Measurements from ENCODE around the gene OOSP4B.
"Not testable (repeated sequence)": the region's sequence is repeated elsewhere in the genome, so short reads cannot be mapped to it uniquely, and the experiment has no call there.

Gene OOSP4B

DNA sequence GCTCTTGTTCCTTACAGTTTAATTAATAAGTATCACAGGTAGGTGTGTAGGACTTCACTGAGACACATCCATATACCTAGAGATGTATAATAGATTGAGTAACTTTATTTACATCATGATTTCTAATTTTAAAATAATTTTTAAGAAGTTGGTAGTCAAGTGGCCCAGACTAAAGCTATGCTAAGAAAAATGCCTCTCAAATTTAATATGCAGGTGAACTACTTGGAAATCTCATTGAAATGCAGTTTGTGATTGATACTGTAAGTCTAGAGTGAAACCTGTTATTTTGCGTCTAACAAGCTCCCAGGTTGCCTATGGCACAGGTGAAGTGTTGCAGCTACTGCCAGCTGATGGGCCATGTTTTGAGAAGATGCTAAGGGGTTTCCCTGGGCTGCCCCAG is at the start of gene OOSP4B:
Gene OOSP4B, plus strand, starts transcription at position 301 of the 400 bp plus-strand sequence.
- DNase-seq: no peak

DNA sequence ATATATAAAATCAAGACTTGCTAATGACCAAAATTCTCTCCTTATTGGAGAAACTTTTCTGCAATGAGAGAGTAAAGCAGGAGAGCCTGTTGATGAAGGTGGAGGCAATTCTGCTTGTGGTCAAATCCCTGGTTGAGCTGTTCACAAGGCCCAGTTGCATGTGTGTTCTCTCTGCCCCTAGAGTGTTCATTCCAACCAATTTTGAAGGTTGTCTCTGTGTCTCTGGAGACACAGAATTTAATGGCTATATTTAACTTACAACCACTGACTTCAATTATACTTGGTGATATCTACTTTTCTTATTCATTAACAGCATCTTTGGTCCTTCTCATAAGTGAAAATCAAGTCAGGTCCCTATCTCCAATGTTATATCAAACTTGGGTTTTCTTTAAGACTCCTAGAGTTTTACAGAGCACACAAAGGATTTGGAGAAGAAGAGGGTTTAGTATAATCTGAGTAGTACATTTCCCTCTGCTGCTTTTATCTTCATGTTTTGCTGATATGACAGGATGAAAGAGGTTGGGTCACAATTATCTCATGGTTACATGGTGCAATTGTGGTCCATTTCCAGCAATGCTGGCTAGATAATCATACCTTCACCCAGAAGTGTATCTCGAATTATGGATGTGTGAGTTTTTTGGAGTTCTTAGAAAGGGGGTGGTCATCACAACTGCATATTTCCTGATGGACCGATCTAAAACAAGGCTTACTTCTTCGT is 49.1 kb upstream of the OOSP4B start:
- no peak for DNase-seq

DNA sequence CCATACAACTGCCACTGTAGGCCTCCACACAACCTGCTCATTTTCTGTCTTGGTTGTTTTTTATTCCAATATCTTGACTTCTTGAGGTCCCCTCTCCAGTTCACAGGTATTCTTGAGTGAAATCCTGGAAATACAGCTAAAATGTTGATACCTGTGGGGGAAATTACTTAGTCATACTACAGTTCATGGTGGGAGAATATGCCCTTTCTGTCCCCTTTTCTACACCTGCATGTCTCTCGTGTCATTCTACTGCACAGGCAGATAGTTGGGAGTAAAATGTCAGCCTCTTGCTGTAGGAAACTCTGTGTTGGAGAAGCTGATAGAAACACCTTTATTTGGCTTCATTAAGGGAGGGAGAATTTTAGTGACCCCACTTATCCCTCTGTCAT is 48.6 kb upstream of the OOSP4B start:
- DNase-seq: no peak

DNA sequence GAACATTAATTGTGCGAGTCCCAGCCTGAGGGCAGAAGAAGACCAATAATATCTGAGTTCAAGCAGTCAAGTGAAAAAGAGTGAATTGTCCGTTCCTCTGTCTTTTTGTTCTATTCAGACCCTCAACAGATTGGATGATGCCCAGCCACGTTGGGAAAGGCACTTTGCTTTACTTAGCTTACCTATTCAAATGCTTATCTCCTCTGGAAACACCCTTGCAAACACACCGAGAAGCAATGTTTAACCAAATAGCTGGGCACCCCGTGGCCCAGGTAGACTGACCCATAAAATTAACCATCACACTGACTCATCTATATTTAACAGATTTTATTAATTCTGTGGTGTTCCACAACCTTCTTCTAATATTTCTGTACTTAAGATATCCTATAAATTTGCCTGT is 43.9 kb upstream of the OOSP4B start:
- DNase-seq: no peak

DNA sequence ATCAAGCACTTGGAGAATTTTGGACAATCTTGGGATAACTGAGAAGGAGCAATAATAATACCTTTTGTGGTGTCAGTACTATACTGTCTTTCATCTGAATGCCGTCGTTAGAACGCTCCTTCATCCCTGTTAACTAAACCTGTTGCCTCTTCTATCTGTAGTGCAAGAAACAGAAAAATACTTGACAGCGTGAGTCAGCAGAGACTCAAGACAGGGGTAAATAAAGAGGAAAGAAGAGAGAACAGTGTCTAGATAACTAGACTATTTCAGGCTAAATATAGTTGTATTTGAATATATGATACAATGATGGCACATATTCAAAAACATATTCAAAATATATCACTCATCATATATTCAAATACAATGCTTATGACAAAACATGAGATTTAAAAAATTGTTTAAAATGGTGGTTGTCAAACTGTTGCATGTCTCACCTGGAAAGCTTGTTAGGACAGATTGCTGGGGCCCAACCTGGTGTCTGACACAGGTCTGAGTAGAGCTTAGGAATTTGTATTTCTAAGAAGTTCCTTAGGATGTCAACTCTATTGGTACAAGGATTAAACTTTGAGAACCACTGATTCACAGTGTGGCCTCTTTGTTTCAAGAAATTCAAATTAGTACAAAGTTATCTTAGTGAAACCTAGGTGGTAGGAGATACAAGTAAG is 35.7 kb upstream of the OOSP4B start:
- no peak for DNase-seq

DNA sequence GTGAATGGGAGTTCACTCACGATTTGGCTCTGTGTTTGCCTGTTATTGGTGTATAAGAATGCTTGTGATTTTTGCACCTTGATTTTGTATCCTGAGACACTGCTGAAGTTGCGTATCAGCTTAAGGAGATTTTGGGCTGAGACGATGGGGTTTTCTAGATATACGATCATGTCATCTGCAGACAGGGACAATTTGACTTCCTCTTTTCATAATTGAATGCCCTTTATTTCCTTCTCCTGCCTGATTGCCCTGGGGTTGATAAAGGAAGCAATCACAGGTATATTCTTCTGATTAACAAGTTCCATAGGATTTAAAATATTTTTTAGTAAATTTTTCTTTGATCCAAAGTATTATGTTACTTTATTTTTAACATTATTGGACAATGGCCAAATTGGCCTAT is 34.9 kb upstream of the OOSP4B start:
- DNase-seq: not testable (repeated sequence)

DNA sequence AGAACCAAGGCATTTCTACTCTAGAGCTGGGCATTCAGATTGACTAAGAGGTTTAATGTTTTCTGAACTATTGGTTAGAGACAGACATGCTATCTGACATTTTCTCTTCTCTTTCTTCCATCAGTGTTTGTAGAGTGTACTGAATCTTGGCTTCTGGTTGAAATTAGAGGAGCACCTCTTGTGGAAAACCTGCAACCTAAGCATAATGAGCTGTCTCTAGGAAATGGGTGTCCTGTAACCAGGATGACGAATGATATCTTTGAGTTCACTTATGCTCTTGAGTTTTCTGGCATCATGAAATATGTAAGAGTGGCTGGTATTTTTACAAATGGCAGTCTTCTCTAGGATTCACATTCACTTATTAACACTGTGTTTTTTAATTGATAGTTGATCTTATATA is 33.8 kb upstream of the OOSP4B start:
- DNase-seq: no peak

DNA sequence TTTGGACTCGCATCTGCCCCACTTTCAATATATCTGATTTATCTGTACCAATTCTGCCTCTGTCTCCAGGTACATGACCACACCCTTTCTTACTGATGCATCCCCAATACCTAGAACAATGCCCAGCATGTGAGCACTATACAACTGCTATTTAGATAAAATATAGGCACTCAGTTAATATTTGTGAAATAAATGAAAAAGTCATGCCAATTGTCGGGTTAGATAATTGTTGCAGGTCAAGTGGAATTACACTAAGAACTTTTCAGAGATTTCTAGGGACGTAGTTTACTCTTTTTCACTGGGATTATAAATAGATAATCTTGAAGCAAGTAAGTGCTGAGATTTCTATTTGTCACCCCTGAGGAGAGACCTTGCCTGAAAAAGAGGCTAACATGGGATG is 32.6 kb upstream of the OOSP4B start:
- DNase-seq: no peak

DNA sequence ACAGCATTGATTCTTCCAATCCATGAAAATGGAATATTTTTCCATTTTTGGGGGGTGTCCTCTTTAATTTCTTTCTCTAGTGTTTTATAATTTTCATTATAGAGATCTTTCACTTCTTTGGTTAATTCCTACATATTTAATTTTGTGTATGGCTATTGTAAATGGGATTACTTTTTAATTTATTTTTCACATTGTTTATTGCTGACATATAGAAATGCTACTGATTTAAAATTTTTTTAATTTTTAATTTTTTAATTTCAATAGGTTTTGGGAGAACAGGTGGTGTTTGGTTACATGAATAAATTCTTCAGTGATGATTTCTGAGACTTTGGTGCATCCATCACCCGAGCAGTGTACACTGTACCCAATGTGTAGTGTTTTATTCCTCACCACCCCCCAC is 26.6 kb upstream of the OOSP4B start:
- no peak for DNase-seq

DNA sequence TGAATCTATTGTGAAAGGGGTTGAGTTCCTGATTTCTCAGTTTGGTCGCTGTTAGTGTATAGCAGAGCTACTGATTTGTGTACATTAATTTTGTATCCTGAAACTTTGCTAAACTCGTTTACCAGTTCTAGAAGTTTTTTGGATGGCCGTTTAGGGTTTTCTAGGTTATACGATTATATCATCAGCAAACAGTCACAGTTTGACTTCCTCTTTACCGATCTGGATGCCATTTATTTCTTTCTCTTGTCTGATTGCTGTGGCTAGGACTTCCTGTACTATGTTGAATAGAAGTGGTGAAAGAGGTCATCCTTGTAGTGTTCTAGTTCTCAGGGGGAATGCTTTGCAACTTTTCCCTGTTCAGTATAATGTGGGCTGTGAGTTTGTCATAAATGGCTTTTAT is 24.6 kb upstream of the OOSP4B start:
- DNase-seq: no peak

DNA sequence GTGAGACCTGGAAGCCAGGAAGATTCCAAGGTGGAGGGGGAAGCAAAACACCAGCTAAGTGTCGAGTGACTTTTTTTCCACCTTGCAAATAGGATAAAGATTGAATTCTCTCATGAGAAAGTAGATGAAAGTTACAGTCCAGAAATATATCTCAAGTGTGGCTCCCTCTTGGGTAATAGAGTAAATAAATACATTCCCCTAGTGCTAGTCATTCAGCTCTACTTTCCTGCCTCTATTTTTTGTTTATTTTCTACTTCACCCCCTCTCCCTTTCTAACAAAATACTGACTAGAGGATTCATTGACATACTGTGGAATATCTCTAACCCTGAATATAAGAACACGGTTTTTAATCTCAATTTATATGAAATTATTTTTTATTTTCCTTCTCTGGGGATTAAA is 19.2 kb upstream of the OOSP4B start:
- DNase-seq: no peak

DNA sequence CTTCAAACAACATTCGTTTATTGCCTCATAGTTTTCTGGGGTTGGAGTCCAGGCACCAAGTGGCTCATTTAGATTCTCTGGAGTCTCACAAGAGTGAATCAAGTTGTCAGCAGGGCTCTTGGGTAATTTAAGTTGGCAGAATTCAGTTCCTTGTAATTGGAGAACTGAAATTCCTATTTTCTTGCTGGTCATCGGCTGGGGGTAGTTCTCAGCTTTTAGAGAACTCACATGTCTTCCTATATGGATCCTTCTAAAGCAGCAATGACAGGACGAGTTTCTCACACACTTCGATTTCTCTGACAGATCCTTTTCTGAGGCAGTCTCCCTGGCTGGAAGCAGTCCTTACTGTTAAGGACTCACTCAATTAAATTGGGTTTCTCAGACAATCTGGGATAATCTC is 17.3 kb upstream of the OOSP4B start:
- no peak for DNase-seq

DNA sequence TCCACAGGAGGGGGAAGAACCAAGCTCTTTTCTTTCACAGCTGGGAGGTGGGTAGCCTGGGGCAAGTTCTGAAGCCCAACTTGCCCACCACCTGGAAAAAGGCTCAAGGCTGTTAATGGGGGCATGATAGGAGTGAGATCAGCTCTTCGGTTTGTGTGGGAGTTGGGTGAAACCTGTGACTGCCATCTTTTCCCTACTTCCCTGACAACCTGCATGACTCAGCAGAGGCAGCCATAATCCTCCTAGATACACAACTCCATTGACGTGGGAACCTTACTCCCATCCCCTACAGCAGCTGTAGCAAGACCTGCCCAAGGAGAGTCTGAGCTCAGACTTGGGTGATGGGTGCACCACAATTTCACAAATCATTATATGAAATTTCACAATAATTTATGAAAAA is 13.3 kb upstream of the OOSP4B start:
- DNase-seq: no peak

DNA sequence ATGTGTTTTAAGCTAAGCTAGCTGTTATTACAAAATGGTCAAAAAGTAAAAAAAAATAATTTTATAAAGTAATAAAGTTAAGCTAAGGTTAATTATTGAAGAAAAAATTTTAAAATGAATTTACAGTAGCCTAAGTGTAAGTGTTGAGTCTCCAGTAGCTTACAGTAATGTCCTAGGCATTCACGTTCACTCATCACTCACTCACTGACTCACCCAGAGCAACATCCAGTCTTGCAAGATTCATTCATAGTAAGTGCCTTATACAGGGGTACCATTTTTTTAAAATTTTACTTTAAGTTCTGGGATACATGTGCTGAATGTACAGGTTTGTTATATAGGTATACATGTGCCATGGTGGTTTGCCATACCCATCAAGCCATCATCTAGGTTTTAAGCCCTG is 11.6 kb upstream of the OOSP4B start:
- no peak for DNase-seq

DNA sequence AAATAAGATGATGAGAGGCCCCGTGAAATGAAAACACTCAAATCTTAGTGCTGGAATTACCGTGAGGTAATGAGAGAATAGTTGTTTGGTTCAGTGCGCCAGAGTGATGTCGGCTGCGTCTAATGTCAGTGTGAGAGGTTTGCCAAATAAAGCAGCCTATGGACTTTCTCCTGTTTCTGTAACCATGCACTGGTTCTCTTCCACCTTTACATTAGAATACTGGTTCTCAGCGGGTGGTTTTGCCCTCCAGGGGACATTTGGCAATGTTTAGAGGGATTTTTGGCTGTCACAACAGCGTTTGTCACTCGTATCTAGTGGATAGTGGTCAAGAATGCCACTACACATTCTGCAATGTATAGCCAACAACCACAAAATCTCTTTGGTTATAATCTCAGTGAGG is 1.1 kb downstream of the OOSP4B start:
- DNase-seq: no peak

DNA sequence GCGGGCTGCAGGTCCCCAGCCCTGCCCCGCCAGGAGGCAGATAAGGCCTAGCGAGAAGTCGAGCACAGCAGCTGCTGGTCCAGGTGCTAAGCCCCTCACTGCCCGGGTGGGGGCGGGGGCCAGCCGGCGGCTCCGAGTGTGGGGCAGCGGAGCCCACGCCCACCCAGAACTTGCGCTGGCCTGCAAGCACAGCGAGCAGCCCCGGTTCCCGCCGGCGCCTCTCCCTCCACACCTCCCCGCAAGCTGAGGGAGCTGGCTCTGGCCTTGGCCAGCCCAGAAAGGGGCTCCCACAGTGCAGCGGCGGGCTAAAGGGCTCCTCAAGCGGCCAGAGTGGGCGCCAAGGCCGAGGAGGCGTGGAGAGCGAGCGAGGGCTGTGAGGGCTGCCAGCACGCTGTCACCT is 3.4 kb downstream of the OOSP4B start:
- not testable (repeated sequence) for DNase-seq

DNA sequence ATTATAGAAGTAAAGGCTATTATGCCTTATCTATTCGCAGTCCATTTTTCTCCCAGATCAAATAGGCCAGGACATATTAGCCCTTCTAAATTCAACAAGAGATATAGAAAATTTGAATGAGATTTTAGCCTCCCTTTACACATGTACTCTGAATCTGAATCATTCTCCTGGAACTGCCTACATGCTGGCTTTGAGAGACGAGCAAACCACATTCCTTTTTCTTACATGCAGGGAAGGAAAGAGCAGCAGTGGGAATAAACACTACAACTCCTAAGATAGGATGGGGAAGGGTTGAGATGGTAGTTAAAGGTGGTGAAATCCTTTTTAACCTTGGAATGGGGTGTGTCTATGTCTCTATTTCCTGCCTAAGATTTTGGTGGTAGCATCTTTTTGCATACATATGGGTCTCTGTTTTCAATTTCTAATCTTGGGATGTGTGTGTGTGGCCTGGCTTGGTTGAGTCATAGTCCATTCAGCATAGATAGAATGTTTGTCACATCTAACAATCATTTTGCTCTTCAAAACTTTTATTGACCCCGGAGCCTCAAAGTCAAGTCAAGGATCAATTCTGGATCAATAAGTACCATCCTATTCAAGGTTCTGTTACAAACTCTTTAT is 12.1 kb downstream of the OOSP4B start:
- DNase-seq: no peak

DNA sequence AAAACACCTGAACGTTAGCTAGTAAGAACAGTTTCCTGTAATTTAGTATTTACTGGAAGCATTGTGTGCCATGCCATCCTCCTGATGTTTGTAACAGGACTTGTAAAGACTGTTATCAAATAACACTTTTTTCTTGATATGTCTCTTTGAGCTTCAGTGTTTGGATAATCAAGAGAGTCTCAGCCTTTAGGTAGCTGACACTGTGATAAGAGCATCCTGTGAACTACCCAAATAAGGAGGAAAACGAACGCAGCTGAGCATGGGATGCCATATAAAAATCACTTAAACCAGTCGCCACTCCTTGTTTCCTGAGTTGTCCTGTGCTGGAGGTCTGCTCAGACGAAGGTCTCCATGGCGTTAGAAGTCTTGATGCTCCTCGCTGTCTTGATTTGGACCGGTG is 23.1 kb downstream of the OOSP4B start, which contains the start of gene OOSP2:
Gene OOSP2, plus strand, starts transcription at position 301 of the 400 bp plus-strand sequence. Its CDS starts 51 bp downstream, at position 352.
- no peak for DNase-seq

DNA sequence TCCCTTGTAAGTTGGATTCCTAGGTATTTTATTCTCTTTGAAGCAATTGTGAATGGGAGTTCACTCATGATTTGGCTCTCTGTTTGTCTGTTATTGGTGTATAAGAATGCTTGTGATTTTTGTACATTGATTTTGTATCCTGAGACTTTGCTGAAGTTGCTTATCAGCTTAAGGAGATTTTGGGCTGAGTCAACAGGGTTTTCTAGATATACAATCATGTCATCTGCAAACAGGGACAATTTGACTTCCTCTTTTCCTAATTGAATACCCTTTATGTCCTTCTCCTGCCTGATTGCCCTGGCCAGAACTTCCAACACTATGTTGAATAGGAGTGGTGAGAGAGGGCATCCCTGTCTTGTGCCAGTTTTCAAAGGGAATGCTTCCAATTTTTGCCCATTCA is 33.4 kb downstream of the OOSP4B start:
- not testable (repeated sequence) for DNase-seq

DNA sequence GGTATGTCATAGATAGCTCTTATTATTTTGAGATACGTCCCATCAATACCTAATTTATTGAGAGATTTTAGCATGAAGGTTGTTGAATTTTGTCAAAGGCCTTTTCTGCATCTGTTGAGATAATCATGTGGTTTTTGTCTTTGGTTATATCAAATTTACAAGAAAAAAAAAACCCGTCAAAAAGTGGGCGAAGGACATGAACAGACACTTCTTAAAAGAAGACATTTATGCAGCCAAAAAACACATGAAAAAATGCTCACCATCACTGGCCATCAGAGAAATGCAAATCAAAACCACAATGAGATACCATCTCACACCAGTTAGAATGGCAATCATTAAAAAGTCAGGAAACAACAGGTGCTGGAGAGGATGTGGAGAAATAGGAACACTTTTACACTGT is 33.9 kb downstream of the OOSP4B start:
- DNase-seq: not testable (repeated sequence)

DNA sequence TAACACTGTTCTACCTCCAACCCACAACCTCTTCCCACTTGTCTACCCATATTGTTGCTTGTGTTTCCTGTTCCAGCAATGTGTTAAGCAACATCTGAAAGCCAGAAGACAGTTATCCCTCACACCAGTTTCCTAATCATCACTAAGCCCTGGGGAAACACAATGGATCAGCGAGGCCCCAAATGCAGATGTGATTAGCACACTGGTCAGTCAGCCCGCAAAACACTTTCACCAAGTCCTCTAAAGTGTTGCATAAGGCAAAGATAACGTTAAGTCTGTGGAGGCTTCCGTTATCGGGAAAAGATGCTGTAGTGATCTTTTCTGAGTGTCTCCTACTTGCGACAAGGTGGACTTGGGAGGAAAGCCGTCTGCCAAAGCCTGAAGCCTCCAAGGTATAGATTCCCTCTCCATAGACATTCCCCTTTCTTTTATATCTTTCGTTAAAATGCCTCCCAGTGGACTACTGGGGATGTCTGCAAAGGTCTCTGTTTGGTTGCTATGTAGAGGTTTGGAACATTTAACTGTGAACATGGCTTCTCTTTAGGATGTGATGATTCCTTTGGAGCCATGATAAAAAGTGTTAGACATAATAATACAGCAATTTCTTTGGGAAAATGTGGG is 39.5 kb downstream of the OOSP4B start, which contains the start of gene MS4A3:
Gene MS4A3, plus strand, starts transcription at position 317 of the 621 bp plus-strand sequence. CDS start 4,496 bp downstream, outside the sequence.
- no peak for DNase-seq

DNA sequence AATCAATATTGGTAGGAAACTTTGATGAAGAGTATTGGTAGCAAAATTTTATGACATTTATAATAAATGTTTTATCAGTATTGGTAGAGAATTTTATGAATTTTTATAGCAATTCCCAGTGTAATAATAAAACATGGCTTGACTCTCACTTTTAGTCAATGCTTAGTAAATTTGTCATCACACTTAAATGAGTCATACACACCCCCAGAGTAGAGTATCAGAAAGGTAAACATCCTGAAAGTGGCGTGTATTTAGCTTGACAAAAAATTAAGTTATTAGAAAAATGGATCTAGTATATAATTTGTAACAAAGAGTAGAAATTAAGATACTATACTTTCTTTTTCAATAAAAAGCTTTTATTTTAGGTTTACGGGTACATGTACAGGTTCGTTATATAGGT is 42.1 kb downstream of the OOSP4B start:
- DNase-seq: no peak

DNA sequence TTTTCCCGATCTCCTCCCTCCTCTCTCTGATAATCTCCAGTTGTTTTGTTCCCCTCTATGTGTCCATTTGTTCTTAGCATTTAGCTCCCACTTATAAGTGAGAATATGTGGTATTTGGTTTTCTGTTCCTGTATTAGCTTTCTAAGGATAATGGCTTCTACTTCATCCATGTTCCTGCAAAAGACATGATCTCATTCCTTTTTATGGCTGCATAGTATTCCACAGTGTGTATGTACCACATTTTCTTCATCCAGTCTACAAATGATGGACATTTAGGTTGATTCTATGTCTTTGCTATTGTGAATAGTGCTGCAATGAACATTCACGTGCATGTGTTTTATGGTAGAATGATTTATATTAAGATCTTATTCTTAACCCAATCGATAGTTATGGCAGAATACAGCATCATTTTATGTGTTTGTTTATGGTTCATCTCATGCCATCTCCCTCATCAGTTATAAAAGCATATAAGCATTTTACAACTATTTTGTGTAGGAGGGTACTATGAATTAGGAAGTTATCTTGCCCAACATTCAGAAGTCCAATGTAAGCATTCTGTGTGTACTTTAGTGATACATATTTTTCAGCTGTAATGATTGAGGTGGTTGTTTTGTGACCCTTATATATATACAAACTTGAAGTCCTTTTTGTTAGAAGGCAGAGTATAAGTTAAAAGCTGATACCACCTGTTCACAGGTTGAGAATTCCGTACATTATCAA is 42.7 kb downstream of the OOSP4B start:
- no peak for DNase-seq

Measured in DMS153 (cell line).